HG02588 (cell line): ENCODE data around the gene PPFIBP1.

Experiments
- ATAC-seq: cut with Tn5 transposase; IDR thresholded peaks from one replicate; pipeline ENCODE4 v1.9.1; 2021; ENCODE audit warnings: mild to moderate bottlenecking, moderate library complexity; ENCODE audit not compliant: unreplicated experiment

PPFIBP1 gene

GRCh38 chr12:27523642-27524493 lies at the start of gene PPFIBP1:
Gene PPFIBP1, plus strand, starts transcription at chr12:27524206. Its CDS starts 109,191 bp downstream, at chr12:27633397.
- peak; percentile 97 for ATAC-seq

- ATAC-seq, result no peak
Observed at GRCh38 chr12:27474344-27474743, 49.7 kb upstream of the PPFIBP1 start.

- no peak for ATAC-seq
Observed at GRCh38 chr12:27477049-27477448, 47.0 kb upstream of the PPFIBP1 start.

GRCh38 chr12:27478949-27479348 lies 45.1 kb upstream of the PPFIBP1 start:
- no peak for ATAC-seq

- ATAC-seq, result no peak
Observed at GRCh38 chr12:27480016-27480415, 44.0 kb upstream of the PPFIBP1 start.

GRCh38 chr12:27486961-27487360 lies 37.0 kb upstream of the PPFIBP1 start:
- no peak for ATAC-seq

GRCh38 chr12:27488479-27488878 lies 35.5 kb upstream of the PPFIBP1 start:
- no peak for ATAC-seq

GRCh38 chr12:27491226-27491625 lies 32.8 kb upstream of the PPFIBP1 start:
- ATAC-seq, result no peak

- ATAC-seq, result no peak
Observed at GRCh38 chr12:27493260-27493940, 30.6 kb upstream of the PPFIBP1 start.

GRCh38 chr12:27497446-27497845 lies 26.6 kb upstream of the PPFIBP1 start:
- ATAC-seq, result no peak

GRCh38 chr12:27498149-27498548 lies 25.9 kb upstream of the PPFIBP1 start:
- no peak for ATAC-seq

- ATAC-seq, result no peak
Observed at GRCh38 chr12:27498761-27499160, 25.2 kb upstream of the PPFIBP1 start.

- ATAC-seq, result no peak
Observed at GRCh38 chr12:27499377-27499776, 24.6 kb upstream of the PPFIBP1 start.

GRCh38 chr12:27500546-27500945 lies 23.5 kb upstream of the PPFIBP1 start:
- ATAC-seq, result no peak

GRCh38 chr12:27502021-27502435 lies 22.0 kb upstream of the PPFIBP1 start:
- no peak for ATAC-seq

- no peak for ATAC-seq
Observed at GRCh38 chr12:27504507-27504906, 19.5 kb upstream of the PPFIBP1 start.

GRCh38 chr12:27505109-27505508 lies 18.9 kb upstream of the PPFIBP1 start:
- no peak for ATAC-seq

GRCh38 chr12:27505761-27506160 lies 18.2 kb upstream of the PPFIBP1 start:
- ATAC-seq, result no peak

- no peak for ATAC-seq
Observed at GRCh38 chr12:27506645-27507189, 17.3 kb upstream of the PPFIBP1 start.

- ATAC-seq, result no peak
Observed at GRCh38 chr12:27508736-27509431, 15.1 kb upstream of the PPFIBP1 start.

GRCh38 chr12:27511031-27511722 lies 12.8 kb upstream of the PPFIBP1 start:
- ATAC-seq, result no peak
